HuH-7.5 (cell line): ENCODE results near the gene COPE.
"Not testable (repeated sequence)": the region's sequence is repeated elsewhere in the genome, so short reads cannot be mapped to it uniquely, and the experiment has no call there.

Source experiments
- DNase-seq: peaks from one replicate; pipeline ENCODE4 v3.0.0; 2011; ENCODE audit warnings: low spot score

Gene COPE

GRCh38 chr19:18919086-18919899 is at the start of gene COPE, which contains the start of gene DDX49:
Gene COPE (minus strand): TSS chr19:18919387. CDS start chr19:18919348, 39 bp downstream.
Gene DDX49 (plus strand): TSS chr19:18919715. CDS start chr19:18919742, 27 bp downstream.
- peak; percentile 100 for DNase-seq

- no peak for DNase-seq
Observed at GRCh38 chr19:18967358-18968146, 48.4 kb upstream of the COPE start.

- no peak for DNase-seq
Observed at GRCh38 chr19:18966307-18966706, 47.1 kb upstream of the COPE start.

- no peak for DNase-seq
Observed at GRCh38 chr19:18964121-18964520, 44.9 kb upstream of the COPE start.

GRCh38 chr19:18961767-18962620 is 42.8 kb upstream of the COPE start:
- no peak for DNase-seq

GRCh38 chr19:18960370-18960769 is 41.2 kb upstream of the COPE start:
- DNase-seq = no peak

GRCh38 chr19:18955042-18955441 is 35.9 kb upstream of the COPE start:
- DNase-seq = no peak

GRCh38 chr19:18954094-18954493 is 34.9 kb upstream of the COPE start:
- DNase-seq = no peak

- DNase-seq = not testable (repeated sequence)
Observed at GRCh38 chr19:18952364-18953003, 33.3 kb upstream of the COPE start.

GRCh38 chr19:18951721-18952281 is 32.6 kb upstream of the COPE start:
- DNase-seq = no peak

GRCh38 chr19:18949858-18950257 is 30.7 kb upstream of the COPE start:
- DNase-seq = no peak

- DNase-seq = no peak
Observed at GRCh38 chr19:18948976-18949356, 29.8 kb upstream of the COPE start.

- no peak for DNase-seq
Observed at GRCh38 chr19:18948075-18948975, 29.1 kb upstream of the COPE start.

- no peak for DNase-seq
Observed at GRCh38 chr19:18946918-18947317, 27.7 kb upstream of the COPE start.

- no peak for DNase-seq
Observed at GRCh38 chr19:18946335-18946734, 27.1 kb upstream of the COPE start.

GRCh38 chr19:18945297-18945696 is 26.1 kb upstream of the COPE start:
- DNase-seq = no peak

GRCh38 chr19:18943465-18943864 is 24.3 kb upstream of the COPE start:
- no peak for DNase-seq

GRCh38 chr19:18942692-18943091 is 23.5 kb upstream of the COPE start:
- DNase-seq = no peak

- DNase-seq = no peak
Observed at GRCh38 chr19:18941628-18942354, 22.6 kb upstream of the COPE start.
